SH-SY5Y (cell line): ENCODE results near the gene DESI2.

Source experiments
- GATA2 ChIP-seq: IDR thresholded peaks from 2 replicates; pipeline ENCODE4 v1.6.1; 2011; ENCODE audit warnings: mild to moderate bottlenecking, low read depth, low read length
- GATA3 ChIP-seq: IDR thresholded peaks from 2 replicates; pipeline ENCODE4 v1.6.1; 2011; ENCODE audit warnings: low read depth, mild to moderate bottlenecking, low read length, moderate library complexity

DESI2 gene

DNA sequence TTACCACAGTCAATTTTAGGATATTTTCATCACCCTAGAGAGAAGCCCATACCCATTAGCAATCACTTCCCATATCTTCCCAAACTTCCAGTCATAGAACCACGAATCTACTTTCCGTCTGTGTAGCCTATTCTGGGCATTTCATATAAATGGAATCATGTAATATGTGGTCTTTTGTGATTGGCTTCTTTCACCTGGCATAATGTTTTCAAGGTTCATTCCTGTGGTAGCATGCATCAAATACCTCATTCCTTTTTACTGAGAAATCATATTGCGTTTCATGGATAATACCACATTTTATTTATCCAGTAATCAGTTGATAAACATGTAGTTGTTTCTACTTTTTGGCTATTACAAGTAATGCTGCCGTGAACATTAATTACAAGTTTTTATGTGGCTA lies 21.5 kb downstream of the DESI2 start:
- no peak for TF ChIP-seq GATA2
- TF ChIP-seq GATA3: no peak

DNA sequence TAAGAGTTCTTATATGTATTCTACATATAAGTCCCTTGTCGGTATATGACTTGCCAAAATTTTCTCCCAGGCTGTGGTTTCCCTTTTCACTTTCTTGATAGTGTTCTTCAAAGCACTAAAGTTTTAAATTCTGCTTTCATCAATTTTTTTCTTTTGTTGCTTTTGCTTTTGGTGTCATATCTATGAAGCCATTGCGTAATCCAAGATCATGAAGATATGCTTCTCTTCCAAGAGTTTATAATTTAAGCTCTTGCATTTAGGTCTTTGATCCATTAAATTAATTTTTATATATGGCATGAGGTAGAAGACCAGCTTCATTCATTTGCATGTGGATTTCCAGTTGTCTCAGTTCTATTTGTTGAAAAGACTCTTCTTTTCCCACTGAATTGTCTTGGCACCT lies 22.2 kb downstream of the DESI2 start:
- TF ChIP-seq GATA2: no peak
- no peak for TF ChIP-seq GATA3

DNA sequence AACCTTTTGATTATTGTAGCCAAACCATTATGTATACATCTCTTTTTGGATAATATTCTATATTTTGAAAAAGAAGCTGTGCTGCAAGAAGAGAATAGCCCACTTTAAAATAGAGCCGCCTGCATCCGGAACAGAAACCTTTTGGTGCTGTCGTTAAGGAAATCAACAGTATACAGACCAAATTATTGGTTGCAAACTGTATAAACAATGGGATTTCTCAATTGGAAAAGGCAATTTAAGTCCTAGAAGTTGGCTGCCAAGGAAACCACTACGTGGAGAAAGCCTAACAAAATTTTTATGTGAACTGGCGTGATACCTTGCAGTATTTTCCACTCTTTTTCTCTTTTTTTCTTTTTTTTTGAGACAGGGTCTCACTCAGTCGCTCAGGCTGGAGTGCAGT lies 25.8 kb downstream of the DESI2 start:
- TF ChIP-seq GATA2: no peak
- no peak for TF ChIP-seq GATA3

DNA sequence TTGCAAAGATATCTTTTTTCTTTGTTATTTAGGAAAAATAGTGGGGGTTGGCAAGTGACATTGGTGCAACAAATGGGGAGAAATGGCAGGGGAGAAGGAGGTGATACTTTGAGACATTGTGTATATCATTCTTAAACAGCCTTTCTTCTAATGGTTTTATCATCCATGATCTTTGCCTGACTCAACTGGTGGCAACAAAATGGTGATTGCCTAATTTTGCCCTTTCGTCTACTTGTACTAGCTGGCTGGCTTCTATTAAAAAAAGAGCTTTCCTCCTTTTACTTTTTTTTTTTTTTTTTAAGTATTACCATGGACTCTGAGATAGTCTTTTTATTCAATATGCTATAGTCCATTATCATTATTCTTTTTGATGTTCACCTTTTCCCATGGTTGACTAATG lies 27.7 kb downstream of the DESI2 start:
- TF ChIP-seq GATA3 (no peak), GATA2 (no peak)

DNA sequence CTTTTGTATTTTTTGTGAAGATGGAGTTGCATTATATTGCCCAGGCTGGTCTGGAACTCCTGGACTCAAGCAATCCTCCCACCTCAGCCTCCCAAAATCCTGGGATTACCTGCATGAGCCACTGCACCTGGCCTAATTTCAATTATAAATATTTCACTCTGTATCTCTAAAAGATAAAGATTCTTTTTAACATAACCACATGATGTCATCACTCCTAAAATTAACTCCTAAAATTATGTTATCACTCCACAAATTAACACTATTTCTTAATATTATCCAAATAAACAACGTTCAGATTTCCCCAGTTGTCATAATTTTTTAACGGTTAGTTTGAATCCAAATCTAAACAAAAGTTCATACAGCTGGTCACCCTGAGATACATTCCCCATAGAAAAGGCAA lies 43.0 kb downstream of the DESI2 start:
- TF ChIP-seq GATA3 (no peak), GATA2 (no peak)

DNA sequence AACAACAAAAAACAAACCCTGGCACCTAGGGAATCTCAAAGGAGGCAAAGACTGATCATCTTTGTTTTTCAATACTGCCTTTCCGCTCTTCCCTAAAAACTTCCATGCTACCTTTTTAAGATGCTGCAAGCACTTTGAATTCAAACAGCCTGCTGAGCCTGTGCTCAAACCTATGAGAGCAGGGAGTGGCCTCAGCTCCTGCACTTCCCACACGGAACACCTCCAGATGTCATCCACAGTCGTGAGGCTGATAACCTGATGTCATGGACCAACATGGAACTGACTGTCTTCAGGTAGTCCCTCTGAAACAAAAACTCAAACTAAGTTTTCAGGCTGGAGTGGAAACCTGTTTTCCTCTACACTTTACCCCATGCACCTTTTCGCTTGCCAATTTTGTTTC lies 46.8 kb downstream of the DESI2 start:
- no peak for TF ChIP-seq GATA2
- TF ChIP-seq GATA3: no peak

DNA sequence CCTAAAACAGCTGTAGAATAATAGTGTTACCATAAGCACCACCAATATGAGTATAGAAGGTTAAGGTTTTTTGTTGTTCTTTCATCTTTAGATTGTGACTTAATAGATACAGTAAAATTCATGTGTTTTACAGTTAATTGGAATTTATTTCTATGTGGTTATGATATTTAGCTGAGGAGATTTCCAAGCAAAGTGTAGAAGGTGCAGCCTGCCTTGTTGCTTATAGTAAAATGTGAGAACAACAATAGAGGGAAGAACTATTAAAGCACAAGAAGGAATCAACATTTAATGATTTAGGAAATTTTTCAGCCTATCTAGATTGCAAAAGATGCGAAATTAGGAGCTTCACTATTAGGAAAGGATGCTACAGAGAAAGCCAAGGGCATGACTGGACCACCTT lies 47.9 kb downstream of the DESI2 start:
- TF ChIP-seq GATA2: no peak
- TF ChIP-seq GATA3: no peak

DNA sequence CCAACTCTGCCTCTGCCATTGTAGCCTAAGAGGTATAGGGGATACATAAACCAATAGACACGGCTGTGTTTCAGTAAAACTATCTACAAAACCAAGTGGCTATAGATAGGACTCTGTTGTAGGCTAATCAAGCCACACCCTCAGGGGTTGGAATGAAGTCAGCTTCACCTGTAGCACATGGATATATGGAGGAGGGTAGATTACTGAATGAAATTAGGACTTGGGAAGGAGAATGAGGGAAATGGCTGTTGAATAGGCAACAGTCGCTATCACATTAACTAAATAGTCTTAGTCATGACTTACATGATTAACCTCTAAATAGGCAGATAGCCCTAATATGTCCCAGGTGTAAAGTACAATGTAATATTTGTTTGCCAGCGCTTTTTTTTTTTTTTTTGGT lies 49.7 kb downstream of the DESI2 start:
- TF ChIP-seq GATA2: no peak
- TF ChIP-seq GATA3: no peak

DNA sequence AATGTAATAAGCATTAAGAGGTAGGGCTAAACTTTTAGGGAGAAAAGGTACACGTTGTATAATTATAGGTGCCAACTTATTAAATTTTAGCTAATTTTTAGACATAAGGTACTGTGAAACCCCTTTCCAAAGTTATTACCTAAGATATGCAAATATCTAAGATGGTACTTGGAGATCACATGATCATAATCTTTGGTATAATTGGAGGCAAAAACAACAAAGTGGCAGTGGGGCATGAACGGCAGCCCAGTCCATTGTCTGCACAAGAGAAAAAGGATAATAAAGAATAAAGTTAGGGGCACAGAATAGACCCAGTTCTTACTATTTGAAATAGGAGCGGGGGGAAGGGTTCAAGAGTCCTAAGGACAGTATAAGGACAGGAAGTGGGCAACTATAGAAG lies 51.2 kb downstream of the DESI2 start:
- TF ChIP-seq GATA3 (no peak), GATA2 (no peak)

DNA sequence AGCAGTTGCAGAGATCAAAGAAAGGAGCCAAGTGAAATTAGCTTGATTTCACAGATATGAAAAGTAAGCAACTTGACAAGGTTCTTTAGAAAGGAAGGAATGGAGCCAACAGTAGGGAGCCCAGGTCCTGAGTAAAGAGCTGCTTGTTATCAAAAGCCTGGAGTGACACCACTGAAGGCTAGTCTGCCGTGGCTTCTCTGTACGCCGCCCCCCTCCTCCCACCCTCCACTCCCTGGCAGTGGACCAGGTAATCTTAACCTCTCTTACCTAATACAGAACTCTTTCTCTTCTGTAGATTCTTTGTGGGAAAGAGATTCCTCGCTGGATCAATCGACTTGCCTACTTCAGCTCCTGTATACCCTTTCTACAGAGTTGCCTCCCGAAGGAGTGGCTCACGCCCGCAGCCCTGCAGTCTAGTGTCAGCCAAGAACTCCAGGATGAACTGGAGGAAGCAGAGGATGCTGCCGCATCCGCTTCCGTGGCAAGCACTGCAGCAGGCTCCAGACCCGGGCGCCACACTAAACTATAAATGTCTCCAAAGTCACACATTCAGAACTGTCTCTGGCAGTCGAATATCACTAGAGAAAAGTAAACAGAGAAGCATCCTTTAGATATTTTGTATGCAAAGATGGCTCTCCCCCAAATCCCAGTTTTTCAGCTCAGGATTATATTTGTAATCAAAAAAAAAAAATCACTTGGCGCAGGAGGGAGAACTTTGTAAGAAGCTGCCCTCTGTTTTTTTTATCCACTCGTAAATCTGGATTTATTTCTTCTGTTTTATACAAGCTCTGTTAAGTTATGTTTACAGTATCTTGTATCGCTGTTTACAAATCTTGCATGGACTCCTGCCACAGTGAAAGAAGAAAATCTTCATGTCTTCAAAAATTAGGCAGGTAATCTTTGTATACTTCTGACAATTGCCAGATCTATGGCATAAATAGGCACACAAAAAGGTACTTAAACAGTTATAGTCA lies 52.6 kb downstream of the DESI2 start:
- TF ChIP-seq GATA3 (no peak), GATA2 (no peak)

DNA sequence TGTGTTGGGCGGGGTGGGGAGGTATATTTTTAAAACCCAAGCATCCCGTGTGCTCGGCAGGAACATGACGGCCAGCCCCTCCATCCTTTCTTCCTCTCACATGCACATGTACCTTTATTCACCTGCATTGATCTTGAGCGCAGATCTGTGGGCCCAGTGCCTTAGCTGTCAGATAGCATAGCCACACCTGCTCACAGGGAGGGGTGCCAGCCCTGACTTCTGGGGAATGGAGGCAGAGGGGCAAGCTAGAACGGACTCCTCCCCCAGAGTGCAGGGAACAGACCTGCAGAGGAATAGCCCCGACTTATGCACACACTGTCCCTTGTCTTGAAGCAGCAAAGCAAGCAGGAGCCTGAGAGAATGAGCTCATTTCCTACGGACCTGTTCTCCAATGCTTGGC lies 56.1 kb downstream of the DESI2 start:
- no peak for TF ChIP-seq GATA3
- TF ChIP-seq GATA2: no peak

DNA sequence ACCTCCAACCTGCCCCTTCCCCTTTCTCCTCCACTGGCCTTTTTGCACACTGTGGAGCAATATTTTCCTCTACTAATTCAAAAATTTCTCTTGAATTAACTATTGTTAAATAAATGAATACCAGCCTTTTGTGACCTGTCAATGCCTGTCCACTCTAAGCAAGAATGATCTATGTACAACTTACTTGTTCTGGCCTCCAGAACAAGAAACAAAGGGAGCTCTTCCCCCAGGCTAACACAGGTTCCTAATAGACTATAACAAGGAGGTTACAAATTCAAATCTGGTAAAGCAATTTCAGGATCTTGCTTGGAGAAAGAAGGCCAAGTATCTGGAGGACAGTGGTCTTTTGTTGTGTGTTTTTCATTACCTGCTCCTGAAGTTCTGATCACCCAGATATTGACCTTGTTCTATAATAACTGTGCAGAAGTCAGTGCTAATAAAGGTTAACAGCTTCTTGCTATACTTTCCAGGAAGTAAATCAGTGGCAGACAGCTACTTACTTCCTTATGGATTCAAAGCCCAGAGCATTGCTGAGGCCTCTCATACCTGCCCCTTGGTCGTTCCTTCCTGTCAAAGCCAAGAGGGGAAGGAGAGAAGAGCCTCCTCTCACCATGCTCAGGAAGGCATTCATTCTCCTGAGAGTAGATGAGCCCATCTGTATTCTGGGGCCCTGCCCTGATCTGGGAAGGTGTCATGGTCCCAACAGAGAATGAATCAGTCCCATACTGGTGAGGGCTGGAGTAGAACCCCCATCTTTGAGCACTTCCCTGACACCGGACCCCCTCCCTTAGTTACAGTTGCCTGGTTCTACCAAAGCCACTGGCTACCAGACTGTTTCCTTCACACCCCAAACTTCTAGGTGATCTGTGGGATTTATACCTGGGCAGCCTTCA lies 56.8 kb downstream of the DESI2 start:
- TF ChIP-seq GATA2: no peak
- no peak for TF ChIP-seq GATA3

DNA sequence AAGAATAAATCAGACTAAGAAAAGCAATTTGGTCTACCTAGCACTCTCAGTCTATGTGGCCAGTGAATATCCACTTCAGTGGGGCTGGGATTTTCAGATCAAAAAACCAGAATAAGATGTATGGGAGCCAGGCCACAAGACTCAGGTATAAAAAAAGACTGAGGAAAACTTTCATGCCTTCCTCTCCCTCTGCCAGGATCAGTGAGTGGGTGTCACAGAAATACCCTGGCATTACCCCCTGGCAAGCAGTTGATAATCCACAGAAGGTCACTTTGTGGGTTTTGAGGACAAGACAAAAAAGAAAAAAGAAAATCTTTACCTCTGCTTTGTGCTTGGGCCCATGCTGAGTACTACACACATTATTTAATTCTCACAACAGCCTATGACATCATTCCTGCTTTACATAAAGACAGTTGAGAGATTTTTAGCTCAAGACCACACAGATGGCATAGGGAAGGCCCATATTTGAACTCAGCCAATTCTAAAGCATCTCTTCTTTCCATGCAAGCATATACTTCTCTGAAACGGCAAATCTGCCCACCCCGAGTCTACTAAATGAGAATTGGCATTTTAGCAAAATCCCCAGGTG lies 57.6 kb downstream of the DESI2 start:
- TF ChIP-seq GATA2: no peak
- no peak for TF ChIP-seq GATA3

DNA sequence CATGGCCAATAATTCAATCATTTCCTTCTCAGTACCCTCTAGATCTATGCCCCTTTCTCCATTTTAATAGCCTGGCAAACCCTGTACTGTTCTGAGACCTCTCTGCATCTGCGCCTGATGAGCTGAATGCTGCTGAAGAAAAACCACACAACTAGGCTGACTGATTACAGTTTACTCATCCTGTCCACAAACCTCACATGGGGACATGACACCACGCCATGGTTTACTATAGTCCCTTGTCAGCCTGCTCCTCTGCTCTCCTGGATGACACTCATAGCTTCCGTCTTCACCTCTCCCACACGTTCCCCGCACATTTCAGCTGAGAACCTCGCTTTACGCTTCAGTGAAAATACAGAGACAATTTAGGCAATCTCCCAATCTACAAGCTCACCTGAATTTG lies 59.7 kb downstream of the DESI2 start:
- TF ChIP-seq GATA3 (no peak), GATA2 (no peak)

DNA sequence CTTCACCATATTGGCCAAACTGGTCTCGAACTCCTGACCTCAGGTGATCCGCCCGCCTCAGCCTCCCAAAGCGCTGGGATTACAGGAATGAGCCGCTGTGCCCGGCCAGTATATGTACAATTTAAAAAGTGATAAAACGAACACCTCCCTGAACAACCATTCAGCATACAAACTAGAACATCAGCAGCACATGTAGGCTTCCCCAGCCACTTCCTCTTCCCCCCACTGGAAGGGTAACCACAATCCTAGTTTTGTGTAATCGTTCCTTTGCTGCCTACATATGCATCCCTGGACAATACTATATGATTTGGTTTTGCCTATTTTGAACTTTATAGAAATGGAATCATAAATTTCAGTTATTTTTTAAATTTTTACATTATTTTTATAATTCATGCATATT lies 60.4 kb downstream of the DESI2 start:
- TF ChIP-seq GATA2 (no peak), GATA3 (no peak)
